Esophagus squamous epithelium (tissue), 4 donors: Measurements from ENCODE around the gene KIRREL1.

Experiments used
- CTCF ChIP-seq, 6 experiments: fragments of 450-650 bp in 4 of 6; fragments of 200-600 bp in 2 of 6; sonication (generic) in 2 of 6; IDR thresholded peaks; one replicate each; pipeline ENCODE4 v1.5.1; 2016 to 2019; ENCODE audit warnings: antibody characterized with exemption in 6 of 6, mild to moderate bottlenecking in 4 of 6, moderate library complexity in 4 of 6
- POLR2A ChIP-seq, 4 donors: fragments of 450-650 bp; IDR thresholded peaks; one replicate each; pipeline ENCODE4 v1.6.1; 2017; ENCODE audit warnings: antibody characterized with exemption in 4 of 4, mild to moderate bottlenecking in 4 of 4, moderate library complexity in 3 of 4

DNA sequence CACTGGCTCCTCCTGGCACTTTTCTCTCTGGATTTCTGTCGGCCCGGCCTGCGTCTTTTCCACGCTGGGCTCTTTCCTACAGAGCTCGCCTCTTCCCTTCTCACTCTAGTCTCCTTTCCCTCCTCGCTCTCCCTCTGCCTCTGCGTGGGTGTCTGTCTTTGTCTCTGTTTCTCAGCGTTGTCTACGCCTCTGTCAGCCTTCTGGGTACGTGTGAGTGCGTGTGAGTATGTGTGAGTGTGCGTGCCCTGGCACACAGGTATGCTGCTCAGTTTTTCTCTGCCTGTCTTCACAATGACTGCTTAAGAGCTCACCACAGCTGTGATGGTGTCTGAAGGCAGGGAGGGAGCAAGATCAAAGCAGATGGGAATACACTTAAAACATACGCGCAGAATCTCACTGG lies 77.7 kb downstream of the KIRREL1 start:
- TF ChIP-seq POLR2A (IDR thresholded peaks at IDR 0.05) (no peak), CTCF (IDR thresholded peaks at IDR 0.05) (no peak)
